GM12878 (cell line): ENCODE measurements around the gene TMEM132D. TPM values are rescaled to one million over a fixed set of nuclear protein-coding genes. Genes with fewer than 3 reads are reported as not detected.

ENCODE experiments used
- ATAC-seq: fragments of 200-7000 bp; cut with Tn5 transposase; 3 replicates; pipeline ENCODE4 v1.9.1; 2020; ENCODE audit warnings: mild to moderate bottlenecking, moderate library complexity
- BruUV-seq: library from RNA; stranded (reverse); fragments of 400-500 nt; replicated peaks from 2 replicates; lab custom pipeline; 2021; lab: Mats Ljungman, UMichigan
- CTCF ChIA-PET: fragments of 300-600 bp; sonication (Branson Sonifier 250); formaldehyde crosslinking; extraction: SDS; loops from one replicate; lab custom pipeline; 2021; ENCODE audit warnings: inconsistent platforms; lab: Yijun Ruan, JAX
- POLR2A ChIA-PET: fragments of 350-600 bp; formaldehyde crosslinking; extraction: SDS; loops from one replicate; lab custom pipeline; 2021; ENCODE audit warnings: inconsistent platforms; lab: Charles Lee
- RAD21 ChIA-PET: fragments of 300-600 bp; sonication (Branson Sonifier 250); formaldehyde crosslinking; loops from one replicate; lab custom pipeline; 2023; ENCODE audit warnings: antibody characterized with exemption; ENCODE audit not compliant: unreplicated experiment; lab: Charles Lee
- SMC1A ChIA-PET: fragments of 300-600 bp; sonication (Branson Sonifier 250); formaldehyde crosslinking; loops from one replicate; lab custom pipeline; 2023; ENCODE audit not compliant: unreplicated experiment, uncharacterized antibody; lab: Charles Lee
- DNase-seq: peaks from one replicate; pipeline ENCODE4 v3.0.0-alpha.2; 2011; ENCODE audit warnings: low read depth, low spot score
- FAIRE-seq: peaks from 3 replicates; lab custom pipeline; 2011; peaks lifted over from hg19 to GRCh38; lab: Jason Lieb, UNC
- H2AFZ ChIP-seq: 2 replicates; pipeline ENCODE4 v1.6.0; 2011; ENCODE audit warnings: low read depth, low read length, control low read depth; ENCODE audit not compliant: control insufficient read depth
- H3K27ac ChIP-seq: 2 replicates; pipeline ENCODE4 v1.5.1; 2011; ENCODE audit warnings: control low read depth; ENCODE audit not compliant: control insufficient read depth, insufficient read depth
- H3K27me3 ChIP-seq, 2 experiments: replicated peaks in 1 of 2; 2 replicates each; pipeline versions ENCODE4 v1.6.0 to v1.6.1; 2011; ENCODE audit warnings: low read length in 1 of 2; ENCODE audit not compliant: control insufficient read depth in 2 of 2, insufficient read depth in 2 of 2
- H3K36me3 ChIP-seq, 2 experiments: 2 replicates each; pipeline ENCODE4 v1.5.1; 2011; ENCODE audit warnings: low read length in 1 of 2; ENCODE audit not compliant: control insufficient read depth in 2 of 2, insufficient read depth in 2 of 2
- H3K4me1 ChIP-seq: 2 replicates; pipeline ENCODE4 v1.6.1; 2011; ENCODE audit warnings: mild to moderate bottlenecking, low read length, moderate library complexity, mixed read lengths; ENCODE audit not compliant: control insufficient read depth, insufficient read depth
- H3K4me2 ChIP-seq: 2 replicates; pipeline ENCODE4 v1.6.0; 2011; ENCODE audit warnings: control low read depth; ENCODE audit not compliant: control insufficient read depth, insufficient read depth
- H3K4me3 ChIP-seq: fragments of 200-600 bp; sonication (generic); 2 replicates; pipeline ENCODE4 v1.5.1; 2016
- H3K79me2 ChIP-seq: 2 replicates; pipeline ENCODE4 v1.6.0; 2011; ENCODE audit warnings: low read length; ENCODE audit not compliant: control insufficient read depth, insufficient read depth
- H3K9ac ChIP-seq: 2 replicates; pipeline ENCODE4 v1.8.0; 2011; ENCODE audit warnings: low read length, control low read depth, mixed read lengths; ENCODE audit not compliant: control insufficient read depth, insufficient read depth
- H3K9me3 ChIP-seq: replicated peaks from 3 replicates; pipeline ENCODE4 v1.5.1; 2011; ENCODE audit warnings: mild to moderate bottlenecking, low read length; ENCODE audit not compliant: control insufficient read depth, insufficient read depth
- H4K20me1 ChIP-seq: 2 replicates; pipeline ENCODE4 v1.6.0; 2011; ENCODE audit not compliant: control insufficient read depth, insufficient read depth
- BRCA1 ChIP-seq: IDR thresholded peaks from 2 replicates; pipeline ENCODE4 v1.6.1; 2011; ENCODE audit warnings: low read depth, low read length, improper control_type of control experiment
- CBX3 ChIP-seq: fragments of 200-600 bp; sonication (generic); IDR thresholded peaks from 2 replicates; pipeline ENCODE4 v1.6.1; 2016; ENCODE audit warnings: low read depth, borderline replicate concordance
- CEBPZ ChIP-seq: fragments of 150-350 bp; IDR thresholded peaks from 2 replicates; pipeline ENCODE4 v1.6.1; 2016; ENCODE audit warnings: low read depth, low read length
- ETV6 ChIP-seq, 2 experiments: fragments of 450-650 bp in 1 of 2; IDR thresholded peaks in 1 of 2; conservative IDR thresholded peaks in 1 of 2; 2 replicates each; pipeline ENCODE4 v1.6.1; 2014; ENCODE audit warnings: antibody characterized with exemption in 1 of 2, borderline replicate concordance in 1 of 2, low read depth in 1 of 2, mild to moderate bottlenecking in 1 of 2, moderate library complexity in 1 of 2
- IKZF2 ChIP-seq, 2 experiments: fragments of 450-650 bp; IDR thresholded peaks; 2 replicates each; pipeline ENCODE4 v1.6.1; 2017; ENCODE audit warnings: mild to moderate bottlenecking in 2 of 2, moderate library complexity in 2 of 2
- IRF3 ChIP-seq: fragments of 450-650 bp; IDR thresholded peaks from 2 replicates; pipeline ENCODE4 v1.6.1; 2014; ENCODE audit warnings: mild to moderate bottlenecking
- KAT2A ChIP-seq: conservative IDR thresholded peaks from 2 replicates; pipeline ENCODE4 v1.6.1; 2011; ENCODE audit warnings: low read depth, low read length; ENCODE audit not compliant: control insufficient read depth
- PBX3 ChIP-seq: IDR thresholded peaks from 2 replicates; pipeline ENCODE4 v1.6.1; 2011; ENCODE audit warnings: mild to moderate bottlenecking, low read depth, low read length, moderate library complexity; ENCODE audit not compliant: insufficient replicate concordance
- POLR2A ChIP-seq: IDR thresholded peaks from 2 replicates; pipeline ENCODE4 v1.6.1; 2011; ENCODE audit warnings: low read depth, mild to moderate bottlenecking, low read length
- SUZ12 ChIP-seq: fragments of 200-600 bp; sonication (generic); IDR thresholded peaks from one replicate; pipeline ENCODE4 v1.6.1; 2018; ENCODE audit warnings: antibody characterized with exemption, mild to moderate bottlenecking; ENCODE audit not compliant: unreplicated experiment
- USF1 ChIP-seq: IDR thresholded peaks from 2 replicates; pipeline ENCODE4 v1.6.1; 2011; ENCODE audit warnings: borderline replicate concordance, low read depth, mild to moderate bottlenecking, moderate library complexity, mixed read lengths, low read length; ENCODE audit not compliant: insufficient read depth; ENCODE audit errors: extremely low read length
- ZBTB11 ChIP-seq: fragments of 450-650 bp; formaldehyde crosslinking; IDR thresholded peaks from 2 replicates; pipeline ENCODE4 v1.5.0; 2022; ENCODE audit warnings: mild to moderate bottlenecking, missing genetic modification characterization
- WGBS: methylation state at CpG from one replicate; pipeline ENCODE4 v1.1.6; 2016; ENCODE audit warnings: low lambda C conversion rate; ENCODE audit not compliant: insufficient replicate concordance, insufficient coverage; ENCODE audit errors: missing lambda C conversion rate; 5-methylcytosine and 5-hydroxymethylcytosine counted together
- in situ Hi-C: fragments of 300-500 bp; cut with MboI; formaldehyde crosslinking; loops from 9 replicates; pipeline ENCODE4 v1.14.3; 2018; ENCODE audit warnings: mixed read lengths
- intact Hi-C: fragments of 100-400 bp; cut with micrococcal nuclease; formaldehyde crosslinking; loops from one replicate; pipeline ENCODE4 v1.14.2; 2022; ENCODE audit not compliant: unreplicated experiment
- polyA plus RNA-seq, 11 experiments: library from polyadenylated mRNA; depleted of rRNA in 4 of 11; unstranded in 6 of 11; stranded (reverse) in 5 of 11; fragments of >200 nt; fragmentation: Nextera tagmentation in 4 of 11; fragmentation: Illumina TruSeq in 1 of 11; extraction: Ambion mirVana in 4 of 11; extraction: Trizol in 1 of 11; gene quantifications; 1 replicate in 1 of 11; 2 replicates in 10 of 11; pipeline versions ENCODE4 v1.2.1 to v1.2.3, GENCODE V29; 2011 to 2016; ENCODE audit warnings: inconsistent platforms in 2 of 11, missing spikeins in 2 of 11, low read depth in 1 of 11
- total RNA-seq, 4 experiments: library from RNA; depleted of rRNA in 3 of 4; stranded (reverse); fragments of >200 nt in 3 of 4; fragmentation: Illumina TruSeq in 1 of 4; extraction: Trizol in 1 of 4; gene quantifications; 2 replicates each; pipeline versions ENCODE4 v1.2.1 to v1.2.3, GENCODE V29; 2013 to 2021

The TMEM132D gene
- total and polyA plus RNA-seq, 10 of the 15 experiments (the other 5 are each of a cell fraction or from before 2014, with no cell fraction given) = under 0.01 to 0.12 (median 0.02) TPM; not detected in 3

- in situ Hi-C loops = no loop called here
- CTCF ChIA-PET = no interaction called here
These were observed 463.5 kb downstream of the TMEM132D start for GRCh38 chr12:129440278-129440677.

More at GRCh38 chr12:129440278-129440677, 463.5 kb downstream of the TMEM132D start:
- SMC1A ChIA-PET = no interaction called here
- H2AFZ ChIP-seq = no peak overlapping the region
- no peaks in the 10 kb centered on the region for H3K79me2 ChIP-seq
- BruUV-seq = no TSS peak
- no peak overlapping the region for H3K9ac ChIP-seq
- POLR2A ChIA-PET = no interaction called here
- no peak for ATAC-seq
- RAD21 ChIA-PET = no interaction called here
- H3K27ac ChIP-seq = no peak overlapping the region
- DNase-seq = no peak
- H3K4me2 ChIP-seq = no peak overlapping the region
- H3K27me3 ChIP-seq = no peaks in the 10 kb centered on the region
- TF ChIP-seq ZBTB11 (CRISPR knock-in tag) = no peak
- no peak for TF ChIP-seq ETV6 (conservative IDR thresholded peaks at IDR 0.05 in 1 of 2, IDR thresholded peaks at IDR 0.05 in 1 of 2; ENCODE audit: borderline replicate concordance in 1 of 2, low read depth in 1 of 2)
- no peak for TF ChIP-seq POLR2A
- TF ChIP-seq IRF3 = no peak
- TF ChIP-seq KAT2A = no peak
- TF ChIP-seq SUZ12 = no peak
- TF ChIP-seq CEBPZ = no peak
- TF ChIP-seq USF1 = no peak
- no peak for TF ChIP-seq IKZF2 (IDR thresholded peaks at IDR 0.05)
- TF ChIP-seq PBX3 = no peak
- TF ChIP-seq CBX3 = no peak
- no peak for TF ChIP-seq BRCA1
- H3K36me3 ChIP-seq = no peaks in the 10 kb centered on the region
- no peak for FAIRE-seq
- WGBS = 49% methylated on average over 4 of the region's 4 CpGs
- H3K4me3 ChIP-seq = no peak overlapping the region
- no peaks in the 10 kb centered on the region for H3K9me3 ChIP-seq
- intact Hi-C loops = no loop called here
- H4K20me1 ChIP-seq = no peaks in the 10 kb centered on the region
- H3K4me1 ChIP-seq = no peaks in the 10 kb centered on the region
